Transverse colon (tissue), 4 donors: ENCODE results near the gene COA5. TPM values are rescaled to one million over a fixed set of nuclear protein-coding genes. Genes with fewer than 3 reads are reported as not detected.

Source experiments
- DNase-seq: peaks from one replicate; pipeline ENCODE4 v3.0.0-alpha.2; 2019
- H3K27ac ChIP-seq, 4 donors: fragments of 200-600 bp; sonication (generic); 2 replicates each; pipeline ENCODE4 v1.5.1; 2016 to 2018; ENCODE audit warnings: inconsistent platforms in 4 of 4
- H3K27me3 ChIP-seq: fragments of 200-600 bp; sonication (generic); 2 replicates; pipeline ENCODE4 v1.5.1; 2017; ENCODE audit warnings: inconsistent platforms
- H3K36me3 ChIP-seq, 4 donors: fragments of 200-600 bp; sonication (generic); 2 replicates each; pipeline ENCODE4 v1.5.1; 2017 to 2019; ENCODE audit warnings: inconsistent platforms in 4 of 4
- H3K4me1 ChIP-seq, 4 donors: fragments of 200-600 bp; sonication (generic); 2 replicates each; pipeline ENCODE4 v1.5.1; 2017 to 2020; ENCODE audit warnings: inconsistent platforms in 4 of 4
- H3K4me3 ChIP-seq, 4 donors: fragments of 200-600 bp; sonication (generic); 1 replicate in 1 of 4; 2 replicates in 3 of 4; pipeline versions ENCODE4 v1.5.1 to v1.6.1; 2017 to 2019; ENCODE audit warnings: inconsistent platforms in 4 of 4
- H3K9me3 ChIP-seq, 2 donors: fragments of 200-600 bp; sonication (generic); 2 replicates each; pipeline ENCODE4 v1.5.1; 2017 to 2019; ENCODE audit warnings: inconsistent platforms in 2 of 2
- CTCF ChIP-seq, 5 experiments: fragments of 200-600 bp in 3 of 5; fragments of 450-650 bp in 2 of 5; sonication (generic) in 3 of 5; IDR thresholded peaks; 1 replicate in 2 of 5; 2 replicates in 3 of 5; pipeline ENCODE4 v1.5.1; 2016 to 2017; ENCODE audit warnings: antibody characterized with exemption in 5 of 5, inconsistent platforms in 3 of 5, mild to moderate bottlenecking in 2 of 5, moderate library complexity in 1 of 5
- EP300 ChIP-seq: sonication (generic); formaldehyde crosslinking; IDR thresholded peaks from one replicate; pipeline ENCODE4 v1.6.1; 2017; ENCODE audit warnings: antibody characterized with exemption, low read depth
- POLR2A ChIP-seq: fragments of 450-650 bp; IDR thresholded peaks from one replicate; pipeline ENCODE4 v1.6.1; 2016; ENCODE audit warnings: antibody characterized with exemption, mild to moderate bottlenecking, moderate library complexity
- POLR2AphosphoS5 ChIP-seq, 3 donors: sonication (generic); formaldehyde crosslinking; IDR thresholded peaks; one replicate each; pipeline ENCODE4 v1.6.1; 2016; ENCODE audit warnings: antibody characterized with exemption in 3 of 3
- WGBS, 2 donors: methylation state at CpG; one replicate each; pipeline ENCODE4 v1.1.5; 2018; ENCODE audit warnings: low coverage in 1 of 2; 5-methylcytosine and 5-hydroxymethylcytosine counted together
- in situ Hi-C, 4 donors: fragments of 200-750 bp; cut with MboI; loops; one replicate each; pipeline versions ENCODE4 v1.15.0 to v1.15.1; 2017; ENCODE audit warnings: low sequenced_read_pairs in 3 of 4, low pct_ligation_motif_present in 1 of 4, low pct_unique_long_range_greater_than_20kb in 1 of 4
- intact Hi-C: fragments of 100-400 bp; cut with DNase I; formaldehyde crosslinking; loops from one replicate; pipeline ENCODE4 v1.15.1; 2023; ENCODE audit warnings: low total_unique reads
- total RNA-seq, 4 donors: library from RNA; depleted of rRNA; stranded (reverse); fragments of >200 nt; gene quantifications; one replicate each; pipeline ENCODE4 v1.1.0, GENCODE V29; 2016

The COA5 gene
- total RNA-seq, 4 donors from 2014 or later: 4.5 to 36.2 (median 23.2) TPM

- H3K27ac ChIP-seq: peak overlapping the region; percentile 36 to 72 (median 59)
- no peak overlapping the region for H3K4me3 ChIP-seq
- H3K9me3 ChIP-seq: no peaks in the 10 kb centered on the region
- no peak for DNase-seq
- in situ Hi-C loops (loop anchor here in 1 of 4 donors (25.0 kb wide), 1 partner anchor 150 kb away; no protein-coding TSS in a partner anchor), intact Hi-C loops (no loop called here)
- H3K27me3 ChIP-seq: no peaks in the 10 kb centered on the region
- peaks cover 0 to 42% (median 15%) of the 10 kb centered on the region in 4 donors for H3K4me1 ChIP-seq
- TF ChIP-seq EP300: no peak
- no peak for TF ChIP-seq POLR2A
- TF ChIP-seq POLR2AphosphoS5 (IDR thresholded peaks at IDR 0.05): no peak
- TF ChIP-seq CTCF (IDR thresholded peaks at IDR 0.05): no peak
- WGBS, 2 donors: 69 to 80% methylated on average over 3 to 13 of the region's 13 CpGs
- no peaks in the 10 kb centered on the region for H3K36me3 ChIP-seq
Observed at GRCh38 chr2:98561902-98562695, 46.2 kb downstream of the COA5 start.

- H3K4me1 ChIP-seq: peaks cover 0 to 42% (median 15%) of the 10 kb centered on the region in 4 donors
- H3K4me3 ChIP-seq: no peak overlapping the region
- H3K36me3 ChIP-seq: no peaks in the 10 kb centered on the region
- 95% methylated on average over 8 to 9 of the region's 9 CpGs for WGBS, 2 donors
- peak overlapping the region; percentile 36 to 72 (median 59) for H3K27ac ChIP-seq
- no peak for DNase-seq
- TF ChIP-seq CTCF (IDR thresholded peaks at IDR 0.05) (no peak), EP300 (no peak), POLR2A (no peak), POLR2AphosphoS5 (IDR thresholded peaks at IDR 0.05) (no peak)
- in situ Hi-C loops (loop anchor here in 1 of 4 donors (25.0 kb wide), 1 partner anchor 149 kb away; no protein-coding TSS in a partner anchor), intact Hi-C loops (no loop called here)
- H3K27me3 ChIP-seq: no peaks in the 10 kb centered on the region
- no peaks in the 10 kb centered on the region for H3K9me3 ChIP-seq
Observed at GRCh38 chr2:98561018-98561417, 47.3 kb downstream of the COA5 start.

DNA sequence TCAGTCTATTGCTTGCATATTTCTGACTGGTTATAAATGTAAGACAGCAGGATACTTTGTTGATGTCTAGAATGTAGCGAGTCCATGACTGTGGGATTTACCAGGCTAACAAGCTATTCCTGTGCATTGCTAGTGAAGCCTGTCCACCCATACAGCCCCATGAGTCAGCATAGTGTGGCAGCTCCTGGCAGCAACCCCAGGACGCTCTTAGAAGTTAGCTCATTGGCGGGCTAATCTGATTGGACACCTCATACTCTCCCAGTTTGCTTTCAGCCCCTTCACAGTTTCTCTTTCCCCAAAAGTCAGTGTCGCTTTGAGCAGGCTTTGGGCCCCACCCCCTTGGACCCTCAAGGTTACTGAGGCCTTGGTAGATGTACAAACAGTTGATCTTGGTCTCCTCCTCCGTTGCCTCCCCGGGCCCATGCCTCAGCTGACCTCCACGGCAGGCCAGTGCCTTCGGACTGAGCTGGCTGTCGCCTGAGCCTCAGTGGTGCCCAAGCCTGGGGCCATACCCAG lies 48.0 kb downstream of the COA5 start:
- in situ Hi-C loops (loop anchor here in 1 of 4 donors (25.0 kb wide), 1 partner anchor 148 kb away; no protein-coding TSS in a partner anchor), intact Hi-C loops (no loop called here)
- no peaks in the 10 kb centered on the region for H3K9me3 ChIP-seq
- H3K36me3 ChIP-seq: no peaks in the 10 kb centered on the region
- peaks cover 0 to 42% (median 15%) of the 10 kb centered on the region in 4 donors for H3K4me1 ChIP-seq
- no peak for TF ChIP-seq CTCF (IDR thresholded peaks at IDR 0.05)
- TF ChIP-seq EP300: no peak
- no peak for TF ChIP-seq POLR2A
- no peak for TF ChIP-seq POLR2AphosphoS5 (IDR thresholded peaks at IDR 0.05)
- H3K27ac ChIP-seq: peak overlapping the region; percentile 49 to 72 (median 65)
- H3K4me3 ChIP-seq: no peak overlapping the region
- DNase-seq: no peak
- 69 to 85% methylated on average over 3 to 9 of the region's 9 CpGs for WGBS, 2 donors
- H3K27me3 ChIP-seq: no peaks in the 10 kb centered on the region

DNA sequence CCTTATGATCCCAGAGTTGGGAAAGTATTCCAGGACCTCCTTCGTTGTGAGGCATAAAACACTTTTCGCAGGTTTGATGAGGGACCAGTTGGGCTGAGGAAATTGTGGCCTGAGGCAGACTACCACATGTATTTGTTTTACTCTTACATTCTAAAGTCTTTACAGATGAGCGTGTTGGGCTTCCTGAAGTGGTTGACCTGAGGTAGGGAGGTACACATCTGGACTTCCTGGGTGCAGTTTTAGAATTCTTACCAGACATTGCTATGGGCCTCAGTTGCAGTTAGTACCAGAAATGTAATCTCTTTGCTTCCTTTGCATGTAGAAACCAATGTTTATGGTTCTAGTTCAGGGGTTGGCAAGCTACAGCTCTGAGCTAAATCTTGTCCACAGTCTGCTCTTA lies 48.7 kb downstream of the COA5 start:
- no peak overlapping the region for H3K4me3 ChIP-seq
- H3K27me3 ChIP-seq: no peaks in the 10 kb centered on the region
- no peak for DNase-seq
- no peaks in the 10 kb centered on the region for H3K36me3 ChIP-seq
- intact Hi-C loops: no loop called here
- in situ Hi-C loops: loop anchor here in 1 of 4 donors (25.0 kb wide), 1 partner anchor 147 kb away; no protein-coding TSS in a partner anchor
- H3K9me3 ChIP-seq: no peaks in the 10 kb centered on the region
- H3K4me1 ChIP-seq: peaks cover 0 to 38% (median 15%) of the 10 kb centered on the region in 4 donors
- WGBS, 2 donors: 63 to 74% methylated on average over 3 of the region's 3 CpGs
- H3K27ac ChIP-seq: peak overlapping the region; percentile 49 to 72 (median 65)
- TF ChIP-seq EP300 (no peak), POLR2A (no peak), POLR2AphosphoS5 (IDR thresholded peaks at IDR 0.05) (no peak), CTCF (IDR thresholded peaks at IDR 0.05) (no peak)
